Pulmonary artery endothelial cell (primary cell): ENCODE measurements around the gene C4B. TPM values are rescaled to one million over a fixed set of nuclear protein-coding genes. Genes with fewer than 3 reads are reported as not detected.

ENCODE experiments used
- DNase-seq: peaks from one replicate; pipeline ENCODE4 v3.0.0-alpha.2; 2011; ENCODE audit warnings: low read depth, low spot score
- total RNA-seq: library from RNA; depleted of rRNA; stranded (reverse); fragments of >200 nt; gene quantifications from 2 replicates; pipeline ENCODE4 v1.2.3, GENCODE V29; 2014

The C4B gene
- total RNA-seq, 1 donor from 2014 or later, result 0.66 TPM

DNA sequence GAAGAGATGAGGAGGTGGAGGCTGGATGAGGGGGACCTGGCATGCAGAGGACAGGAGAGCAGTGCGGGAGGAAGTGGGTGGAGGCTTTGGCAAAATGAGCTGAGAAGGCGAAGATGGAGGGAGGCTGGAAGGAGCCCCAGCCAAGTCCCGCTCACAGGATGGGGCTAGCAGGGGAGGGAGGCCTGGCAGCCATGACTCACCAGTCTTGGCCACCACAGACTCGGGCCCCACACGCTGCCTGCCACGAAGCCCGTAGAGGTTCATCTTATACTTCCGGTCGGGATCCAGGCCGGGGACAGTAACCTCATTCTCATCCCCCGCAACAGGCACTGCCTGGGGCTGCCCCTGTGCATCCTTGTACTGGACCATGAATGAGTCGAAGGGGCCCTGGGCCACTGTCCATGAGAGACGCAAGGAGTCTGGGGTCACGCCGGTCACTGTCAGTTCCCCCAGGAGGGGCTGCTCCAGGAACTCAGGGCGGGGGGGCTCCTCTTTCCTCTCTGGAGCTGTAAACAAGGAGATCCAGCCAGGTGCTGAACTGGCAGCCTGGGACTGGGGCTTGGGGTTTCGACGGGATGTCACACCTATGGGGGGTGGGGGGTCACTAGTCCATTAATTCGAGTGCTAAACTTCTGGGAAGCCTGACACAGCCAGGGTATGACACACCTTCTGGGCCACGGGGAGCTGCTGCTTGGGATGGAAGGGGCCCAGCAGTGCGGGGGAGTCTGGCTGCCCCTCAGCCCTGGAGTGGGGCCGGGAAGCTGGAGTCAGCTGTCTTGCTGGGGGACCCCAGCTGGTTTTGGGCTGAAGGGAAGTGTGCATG, 66.8 kb downstream of the C4B start:
- no peak for DNase-seq

DNA sequence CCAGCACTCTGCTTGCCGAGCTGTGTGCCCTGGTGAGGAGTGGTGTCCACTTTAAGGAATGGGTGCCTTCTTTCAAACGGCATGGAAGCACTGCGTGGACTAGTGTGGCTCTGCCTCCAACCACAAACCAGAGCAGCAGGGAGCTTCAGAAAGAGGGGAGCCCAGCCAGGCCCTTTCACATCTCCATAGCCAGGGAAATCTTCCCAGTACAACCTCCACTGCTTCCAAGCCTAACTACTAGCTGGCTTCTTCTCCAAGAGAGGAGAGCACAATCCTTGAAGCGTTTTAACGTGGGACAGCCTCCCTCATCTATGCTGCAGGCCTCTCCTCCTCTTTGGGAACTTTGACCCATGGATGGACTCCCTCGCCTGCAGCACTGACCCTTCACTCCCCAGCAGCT, 67.9 kb downstream of the C4B start:
- no peak for DNase-seq

DNA sequence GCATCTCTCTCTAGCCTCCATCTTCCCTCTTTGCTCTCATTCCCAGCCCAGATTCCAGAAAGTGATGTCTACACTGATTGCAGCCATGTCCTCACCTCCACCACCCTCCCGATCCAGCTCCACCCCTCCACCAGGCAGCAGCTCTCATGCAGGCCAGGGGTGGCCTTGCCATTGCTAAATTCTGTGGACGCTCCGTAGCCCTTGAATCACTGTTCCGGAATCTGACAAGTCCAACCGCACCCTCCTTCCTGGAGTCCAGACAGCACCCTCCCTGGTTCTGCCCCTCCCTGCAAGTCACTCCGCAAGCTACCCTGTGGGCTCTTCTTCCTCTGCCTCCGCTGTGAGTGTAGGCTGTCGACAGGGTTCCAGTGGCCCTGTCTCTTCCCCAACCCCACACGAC, 68.3 kb downstream of the C4B start:
- no peak for DNase-seq

DNA sequence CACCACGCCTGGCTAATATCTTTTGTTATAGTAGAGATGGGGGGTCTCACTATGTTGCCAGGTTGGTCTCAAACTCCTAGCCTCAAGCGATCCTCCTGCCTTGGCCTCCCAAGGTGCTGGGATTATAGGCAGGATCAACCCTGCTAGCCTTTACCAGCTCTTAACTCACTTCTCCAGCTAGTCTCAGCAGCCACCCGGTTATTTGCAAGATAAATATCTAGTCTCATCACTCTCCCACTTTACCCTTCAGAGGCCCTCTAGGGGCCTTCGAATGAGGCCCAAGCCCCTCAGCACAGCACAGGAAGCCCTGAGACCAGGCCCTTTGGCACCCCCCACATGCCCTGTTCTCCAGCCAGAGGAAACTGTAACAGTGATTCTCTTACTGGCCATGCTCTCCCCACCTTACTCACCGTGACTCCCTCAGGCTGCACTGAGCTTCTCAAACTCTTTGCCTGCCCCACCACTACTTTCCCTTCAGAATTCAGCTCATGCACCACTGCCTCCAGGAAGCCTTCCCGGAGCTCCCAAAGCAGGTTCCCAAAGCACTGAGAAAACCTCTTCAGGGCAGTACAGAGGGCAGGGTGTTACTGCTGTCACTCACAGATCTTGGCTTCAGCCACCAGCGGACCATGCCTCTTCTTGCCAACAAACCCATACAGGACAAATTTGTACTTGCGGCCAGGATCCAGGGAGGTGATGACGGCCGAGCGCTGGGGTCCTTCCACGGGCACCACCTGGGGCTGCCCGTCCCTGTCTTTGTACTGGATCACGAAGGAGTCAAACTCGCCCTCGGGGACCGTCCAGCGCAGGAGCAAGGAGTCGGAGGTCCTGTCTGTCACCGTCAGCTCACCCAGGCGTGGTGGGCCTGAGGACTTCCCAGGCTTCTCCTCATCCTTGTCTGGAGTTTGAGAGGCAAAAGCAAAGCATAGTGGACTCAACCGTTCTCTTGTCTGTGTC, 69.5 kb downstream of the C4B start:
- no peak for DNase-seq

DNA sequence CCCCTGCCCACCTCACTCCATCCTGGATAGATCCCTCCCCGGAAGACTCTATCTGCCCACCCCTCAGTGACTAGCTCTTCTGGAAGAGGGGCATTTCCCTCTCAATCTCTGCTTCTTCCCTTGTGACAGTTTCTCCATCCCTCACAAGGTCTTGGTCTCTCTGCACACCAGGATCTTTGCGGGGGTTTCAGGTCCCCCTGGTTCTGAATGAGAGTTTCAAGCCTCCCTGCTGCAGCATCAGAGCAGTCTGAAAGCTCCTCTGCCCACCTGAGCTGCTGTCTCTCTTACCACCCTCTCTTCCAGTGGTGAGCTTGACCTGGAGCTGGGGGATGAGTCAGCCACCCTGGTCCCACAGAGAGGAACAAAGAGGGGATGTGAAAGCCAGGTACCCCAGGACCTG, 70.2 kb downstream of the C4B start:
- no peak for DNase-seq

Other genes with a start within 250 kb of the C4B start
- under 0.01 and 0.11 TPM in 2 replicates for gene VWA7, start 237.5 kb upstream of the C4B start, total RNA-seq
- 73.2 and 74.0 TPM in 2 replicates for gene VARS1, start 219.0 kb upstream of the C4B start, total RNA-seq
- gene LSM2, start 207.8 kb upstream of the C4B start, total RNA-seq, result 45.8 and 55.3 TPM in 2 replicates
- gene HSPA1L, start 199.5 kb upstream of the C4B start, total RNA-seq, result 0.53 and 1.9 TPM in 2 replicates
- gene HSPA1A, start 199.3 kb upstream of the C4B start, total RNA-seq, result 33.6 and 431 TPM in 2 replicates
- 48.7 and 575 TPM in 2 replicates for gene HSPA1B, start 187.1 kb upstream of the C4B start, total RNA-seq
- gene NEU1, start 152.0 kb upstream of the C4B start, total RNA-seq, result 54.3 and 71.7 TPM in 2 replicates
- 0.07 TPM in 1 of 2 replicates, not detected in the other for gene SLC44A4, start 135.8 kb upstream of the C4B start, total RNA-seq
- 46.4 and 61.8 TPM in 2 replicates for gene EHMT2, start 117.1 kb upstream of the C4B start, total RNA-seq
- gene ZBTB12, start 112.7 kb upstream of the C4B start, total RNA-seq, result 3.5 and 5.2 TPM in 2 replicates
- not detected in 2 replicates for gene C2, start 87.1 kb upstream of the C4B start, total RNA-seq
- 3.4 and 4.0 TPM in 2 replicates for gene CFB, start 68.7 kb upstream of the C4B start, total RNA-seq
- gene NELFE, start 55.8 kb upstream of the C4B start, total RNA-seq, result 110 and 121 TPM in 2 replicates
- 42.9 and 49.6 TPM in 2 replicates for gene SKIC2, start 55.6 kb upstream of the C4B start, total RNA-seq
- 10.1 and 11.6 TPM in 2 replicates for gene DXO, start 42.7 kb upstream of the C4B start, total RNA-seq
- gene C4A, start 32.7 kb upstream of the C4B start, total RNA-seq, result 0.46 and 1.3 TPM in 2 replicates
- gene CYP21A2, start 23.6 kb downstream of the C4B start, total RNA-seq, result not detected in 2 replicates
- gene TNXB, start 94.5 kb downstream of the C4B start, total RNA-seq, result 0.21 and 0.73 TPM in 2 replicates
- 13.7 and 13.9 TPM in 2 replicates for gene ATF6B, start 113.5 kb downstream of the C4B start, total RNA-seq
- gene FKBPL, start 115.5 kb downstream of the C4B start, total RNA-seq, result 6.3 and 6.7 TPM in 2 replicates
- 0.07 TPM in 1 of 2 replicates, not detected in the other for gene PRRT1, start 137.1 kb downstream of the C4B start, total RNA-seq
- 35.1 and 69.7 TPM in 2 replicates for gene PPT2, start 139.3 kb downstream of the C4B start, total RNA-seq
- 1.2 and 1.3 TPM in 2 replicates for gene EGFL8, start 149.8 kb downstream of the C4B start, total RNA-seq
- 8.3 and 11.0 TPM in 2 replicates for gene AGPAT1, start 161.3 kb downstream of the C4B start, total RNA-seq
- 31.5 and 35.3 TPM in 2 replicates for gene RNF5, start 163.6 kb downstream of the C4B start, total RNA-seq
- 0.26 and 0.53 TPM in 2 replicates for gene AGER, start 169.5 kb downstream of the C4B start, total RNA-seq
- gene PBX2, start 175.4 kb downstream of the C4B start, total RNA-seq, result 41.8 and 48.7 TPM in 2 replicates
- gene GPSM3, start 177.8 kb downstream of the C4B start, total RNA-seq, result 6.0 and 7.1 TPM in 2 replicates
- gene NOTCH4, start 209.3 kb downstream of the C4B start, total RNA-seq, result 20.1 and 25.0 TPM in 2 replicates